ENCODE results near the gene MSANTD1. TPM values are rescaled to one million over a fixed set of nuclear protein-coding genes. Genes with fewer than 3 reads are reported as not detected.

Gene MSANTD1
- total RNA-seq, 2 donors from 2014 or later: 0.41 to 0.42 TPM

DNA sequence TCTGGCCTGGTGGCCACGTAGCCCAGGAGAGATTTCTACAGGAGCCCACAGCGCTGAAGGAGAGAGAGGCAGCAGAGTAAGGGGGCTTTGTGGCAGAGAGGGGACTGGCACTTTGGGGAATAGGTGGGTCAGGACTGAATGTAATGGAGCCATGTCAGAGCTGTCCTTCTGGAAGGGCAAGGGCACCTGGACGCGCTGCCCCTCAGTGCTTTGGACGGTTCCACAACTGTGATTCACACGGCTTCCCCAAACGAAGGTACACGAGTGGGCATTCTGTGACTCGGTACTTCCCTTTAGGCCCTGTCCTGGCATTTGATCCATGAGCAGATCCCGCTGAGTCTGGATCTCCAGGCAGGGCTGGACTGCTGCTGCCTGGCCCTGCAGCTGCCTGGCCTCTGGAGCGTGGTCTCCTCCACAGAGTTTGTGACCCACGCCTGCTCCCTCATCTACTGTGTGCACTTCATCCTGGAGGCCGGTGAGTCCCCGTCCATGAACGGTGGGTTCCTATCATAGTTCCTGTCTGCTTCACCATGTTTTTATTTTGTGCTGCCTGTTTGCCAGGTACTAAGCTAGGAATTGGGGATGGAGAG lies 35.2 kb upstream of the MSANTD1 start:
- no peak for ATAC-seq
- DNase-seq: no peak
- intact Hi-C loops (cut with DNase I): no loop called here

GRCh38 chr4:3215256-3215655 lies 33.7 kb upstream of the MSANTD1 start:
- no peak for ATAC-seq
- DNase-seq: peak; percentile 5
- intact Hi-C loops (cut with DNase I): no loop called here

- DNase-seq (peak; percentile 9), ATAC-seq (no peak)
- intact Hi-C loops (cut with DNase I): no loop called here
These were observed 33.2 kb upstream of the MSANTD1 start for GRCh38 chr4:3215733-3216132.

- intact Hi-C loops (cut with DNase I): no loop called here
- ATAC-seq: no peak
- no peak for DNase-seq
These were observed 31.7 kb upstream of the MSANTD1 start for GRCh38 chr4:3217266-3217665.

- ATAC-seq (no peak), DNase-seq (peak; percentile 8)
- intact Hi-C loops (cut with DNase I): no loop called here
These were observed 31.2 kb upstream of the MSANTD1 start for GRCh38 chr4:3217771-3218170.

- intact Hi-C loops (cut with DNase I): no loop called here
- DNase-seq (peak; percentile 6), ATAC-seq (no peak)
These were observed 29.9 kb upstream of the MSANTD1 start for GRCh38 chr4:3218824-3219760.

- intact Hi-C loops (cut with DNase I): no loop called here
- peak; percentile 14 for DNase-seq
- no peak for ATAC-seq
These were observed 29.0 kb upstream of the MSANTD1 start for GRCh38 chr4:3219761-3220475.

- peak; percentile 9 for DNase-seq
- no peak for ATAC-seq
- intact Hi-C loops (cut with DNase I): no loop called here
These were observed 28.3 kb upstream of the MSANTD1 start for GRCh38 chr4:3220476-3221183.

- ATAC-seq: no peak
- DNase-seq: peak; percentile 11
- intact Hi-C loops (cut with DNase I): no loop called here
These were observed 27.8 kb upstream of the MSANTD1 start for GRCh38 chr4:3221184-3221494.

DNA sequence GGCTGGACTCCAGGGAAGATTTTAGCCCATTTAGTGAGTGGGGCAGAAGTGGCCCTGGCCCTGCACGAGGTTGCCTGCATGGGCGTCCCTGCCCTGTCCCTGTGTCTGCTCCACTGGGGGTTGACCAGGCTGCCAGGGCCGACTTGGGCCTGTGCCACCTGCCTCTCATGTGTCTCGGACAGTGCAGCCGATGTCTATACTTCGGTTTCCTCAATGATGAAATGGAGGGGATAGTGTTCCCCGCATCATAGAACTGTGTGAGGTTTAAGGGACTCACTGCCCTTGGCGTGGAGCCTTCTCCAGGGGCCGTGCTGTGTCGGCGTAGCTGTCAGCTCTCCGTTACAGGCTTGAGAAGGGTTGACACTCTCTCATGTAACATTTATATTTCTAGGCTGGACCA lies 27.0 kb upstream of the MSANTD1 start:
- no peak for ATAC-seq
- peak; percentile 5 for DNase-seq
- intact Hi-C loops (cut with DNase I): no loop called here

GRCh38 chr4:3223346-3223745 lies 25.6 kb upstream of the MSANTD1 start:
- intact Hi-C loops (cut with DNase I): no loop called here
- ATAC-seq: no peak
- peak; percentile 4 for DNase-seq

- intact Hi-C loops (cut with DNase I): no loop called here
- no peak for ATAC-seq
- DNase-seq: peak; percentile 5
These were observed 24.8 kb upstream of the MSANTD1 start for GRCh38 chr4:3223956-3224748.

DNA sequence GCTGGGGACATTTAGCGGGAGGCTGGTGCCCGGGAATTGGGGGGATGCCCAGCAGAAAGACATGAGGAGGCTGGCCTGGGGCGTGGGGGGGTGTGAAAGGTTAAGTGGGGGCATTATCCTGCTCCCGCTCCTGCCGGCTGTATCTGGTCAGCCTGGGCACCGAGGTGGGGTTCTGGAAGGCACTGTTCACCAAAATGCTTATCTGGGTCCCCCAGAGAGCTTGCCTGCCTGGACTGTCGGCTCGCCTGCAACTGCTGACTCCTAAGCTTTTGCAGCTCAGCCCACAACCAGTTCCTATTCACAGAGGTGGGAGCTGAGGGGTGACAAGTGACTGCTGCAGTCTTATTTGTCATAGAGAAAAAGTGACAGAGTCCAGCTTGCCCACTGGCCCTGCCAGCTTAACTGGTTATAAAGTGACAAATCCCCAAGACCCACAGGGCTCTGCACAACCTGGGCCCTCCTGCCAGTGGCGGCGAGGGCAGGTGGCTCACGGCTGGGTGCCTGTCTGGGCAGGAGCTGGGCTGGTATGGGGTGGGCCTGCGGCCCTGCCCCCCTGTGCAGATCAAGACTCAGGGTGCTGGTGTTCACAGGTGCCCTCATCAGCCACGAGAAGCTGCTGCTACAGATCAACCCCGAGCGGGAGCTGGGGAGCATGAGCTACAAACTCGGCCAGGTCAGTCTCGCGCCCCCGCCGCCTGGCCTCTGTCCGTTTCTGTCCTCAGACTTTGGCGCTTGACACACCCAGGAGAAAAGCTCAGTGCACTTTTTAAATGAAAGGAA lies 23.7 kb upstream of the MSANTD1 start:
- DNase-seq: peak; percentile 15
- ATAC-seq: peak in 1 of 2 donors; percentile 50
- intact Hi-C loops (cut with DNase I): no loop called here

- DNase-seq (peak; percentile 19), ATAC-seq (peak in 1 of 2 donors; percentile 36)
- intact Hi-C loops (cut with DNase I): no loop called here
These were observed 23.0 kb upstream of the MSANTD1 start for GRCh38 chr4:3225936-3226335.

- ATAC-seq: peak; percentile 33 to 45
- intact Hi-C loops (cut with DNase I): no loop called here
- DNase-seq: peak; percentile 7
These were observed 22.5 kb upstream of the MSANTD1 start for GRCh38 chr4:3226467-3226866.

DNA sequence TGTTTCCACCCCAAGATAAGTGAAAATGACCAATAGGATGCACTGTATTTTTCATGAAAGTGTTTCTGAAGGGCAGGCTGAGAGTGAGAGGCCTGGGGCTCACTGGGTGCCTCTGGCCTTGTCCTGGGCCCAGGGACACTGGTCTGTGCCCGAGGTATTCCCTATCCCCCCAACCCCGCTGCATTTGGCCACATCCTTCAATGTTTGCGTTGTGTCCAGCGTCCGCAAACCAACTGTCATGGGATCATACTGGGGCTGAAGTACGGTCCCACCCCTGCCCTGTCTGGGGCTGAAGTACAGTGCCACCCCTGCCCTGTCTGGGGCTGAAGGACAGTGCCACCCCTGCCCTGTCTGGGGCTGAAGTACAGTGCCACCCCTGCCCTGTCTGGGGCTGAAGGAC lies 22.0 kb upstream of the MSANTD1 start:
- DNase-seq (no peak), ATAC-seq (no peak)
- intact Hi-C loops (cut with DNase I): no loop called here

- intact Hi-C loops (cut with DNase I): no loop called here
- DNase-seq: no peak
- peak in 1 of 2 donors; percentile 26 for ATAC-seq
These were observed 20.9 kb upstream of the MSANTD1 start for GRCh38 chr4:3227878-3228675.

Data from left cardiac atrium (tissue), 4 donors.